GDM1 (cell line): ENCODE measurements around the gene C5AR2.
"Not testable (repeated sequence)": the region's sequence is repeated elsewhere in the genome, so short reads cannot be mapped to it uniquely, and the experiment has no call there.

Experiments
- DNase-seq: peaks from one replicate; lab custom pipeline; 2025; lab: John Stamatoyannopoulos, UW

The C5AR2 gene

GRCh38 chr19:47323872-47324271 lies 8.1 kb upstream of the C5AR2 start:
- no peak for DNase-seq

GRCh38 chr19:47324502-47324901 lies 7.5 kb upstream of the C5AR2 start:
- DNase-seq, result peak; percentile 40

- DNase-seq, result no peak
Measured at GRCh38 chr19:47330466-47330869, 1.5 kb upstream of the C5AR2 start.

- DNase-seq, result no peak
Measured at GRCh38 chr19:47331490-47331889, 485 bp upstream of the C5AR2 start.

GRCh38 chr19:47336765-47337718 lies 5.1 kb downstream of the C5AR2 start:
- peak; percentile 10 for DNase-seq

- DNase-seq, result no peak
Measured at GRCh38 chr19:47339196-47339880, 7.4 kb downstream of the C5AR2 start.

GRCh38 chr19:47340477-47341208 lies 8.7 kb downstream of the C5AR2 start:
- no peak for DNase-seq

- DNase-seq, result no peak
Measured at GRCh38 chr19:47341734-47342133, 9.8 kb downstream of the C5AR2 start.

GRCh38 chr19:47343194-47343802 lies 11.3 kb downstream of the C5AR2 start:
- no peak for DNase-seq

- DNase-seq, result no peak
Measured at GRCh38 chr19:47344425-47344824, 12.4 kb downstream of the C5AR2 start.

- DNase-seq, result not testable (repeated sequence)
Measured at GRCh38 chr19:47346024-47346423, 14.0 kb downstream of the C5AR2 start.

GRCh38 chr19:47348819-47349795 lies 17.1 kb downstream of the C5AR2 start, which contains the start of gene DHX34:
Gene DHX34, plus strand, starts transcription at chr19:47349315. Its CDS starts 3,716 bp downstream, at chr19:47353031.
- peak; percentile 99 for DNase-seq

- no peak for DNase-seq
Measured at GRCh38 chr19:47350630-47351029, 18.7 kb downstream of the C5AR2 start.

- peak; percentile 21 for DNase-seq
Measured at GRCh38 chr19:47351548-47351947, 19.6 kb downstream of the C5AR2 start.

- DNase-seq, result no peak
Measured at GRCh38 chr19:47352095-47352494, 20.1 kb downstream of the C5AR2 start.

GRCh38 chr19:47353307-47353712 lies 21.3 kb downstream of the C5AR2 start:
- DNase-seq, result no peak

GRCh38 chr19:47356900-47357299 lies 24.9 kb downstream of the C5AR2 start:
- no peak for DNase-seq

- no peak for DNase-seq
Measured at GRCh38 chr19:47357788-47358680, 26.1 kb downstream of the C5AR2 start.

GRCh38 chr19:47358936-47359335 lies 27.0 kb downstream of the C5AR2 start:
- no peak for DNase-seq

GRCh38 chr19:47362321-47362720 lies 30.3 kb downstream of the C5AR2 start:
- DNase-seq, result no peak
